HG03095 (cell line): ENCODE results near the gene FDX2.

Source experiments
- ATAC-seq: cut with Tn5 transposase; IDR thresholded peaks from one replicate; pipeline ENCODE4 v1.9.1; 2021; ENCODE audit warnings: moderate library complexity; ENCODE audit not compliant: unreplicated experiment

FDX2 gene

DNA sequence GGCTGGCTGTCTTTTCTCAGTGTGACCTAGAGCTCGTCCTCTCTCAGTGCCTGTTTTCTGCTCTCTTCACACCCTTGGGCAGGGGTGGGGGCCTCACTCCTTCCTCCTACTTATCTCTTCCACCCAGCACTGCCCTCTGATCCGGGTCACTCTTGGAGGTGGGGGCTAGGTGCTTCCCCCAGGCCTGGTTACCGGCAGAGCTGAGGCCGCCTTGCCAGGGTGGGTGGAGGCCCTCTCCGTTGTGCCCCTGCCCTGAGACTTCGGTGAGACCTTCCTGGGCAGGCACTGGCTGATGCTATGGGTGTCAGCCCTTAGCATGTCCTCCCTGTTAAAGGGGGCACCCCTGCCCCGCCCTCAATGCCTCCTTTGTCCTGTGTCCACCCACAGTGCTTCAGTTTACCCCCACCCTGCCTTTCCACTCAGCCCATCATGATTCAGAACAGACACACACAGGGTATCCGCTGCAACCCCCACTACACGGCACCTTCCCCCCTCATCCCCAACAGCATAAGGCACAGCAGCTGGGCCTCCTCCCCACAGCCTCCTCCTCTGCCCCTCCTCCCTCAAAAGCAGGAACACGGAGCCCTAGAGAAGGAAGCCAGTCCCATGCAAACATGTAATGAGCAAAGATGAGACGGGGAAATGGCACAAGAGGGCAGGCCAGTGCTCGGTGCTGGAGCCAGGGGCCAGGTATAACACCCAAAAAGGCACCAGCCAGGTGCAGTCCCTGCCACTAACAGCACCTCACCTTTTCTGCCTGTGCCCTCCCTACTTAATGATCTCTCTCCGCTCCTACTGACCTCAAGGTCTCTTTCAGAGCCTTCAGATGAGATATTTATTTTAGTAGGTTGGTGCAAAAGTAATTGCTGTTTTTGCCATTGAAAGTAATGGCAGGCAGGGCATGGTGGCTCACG is 16.0 kb downstream of the FDX2 start:
- ATAC-seq = no peak

DNA sequence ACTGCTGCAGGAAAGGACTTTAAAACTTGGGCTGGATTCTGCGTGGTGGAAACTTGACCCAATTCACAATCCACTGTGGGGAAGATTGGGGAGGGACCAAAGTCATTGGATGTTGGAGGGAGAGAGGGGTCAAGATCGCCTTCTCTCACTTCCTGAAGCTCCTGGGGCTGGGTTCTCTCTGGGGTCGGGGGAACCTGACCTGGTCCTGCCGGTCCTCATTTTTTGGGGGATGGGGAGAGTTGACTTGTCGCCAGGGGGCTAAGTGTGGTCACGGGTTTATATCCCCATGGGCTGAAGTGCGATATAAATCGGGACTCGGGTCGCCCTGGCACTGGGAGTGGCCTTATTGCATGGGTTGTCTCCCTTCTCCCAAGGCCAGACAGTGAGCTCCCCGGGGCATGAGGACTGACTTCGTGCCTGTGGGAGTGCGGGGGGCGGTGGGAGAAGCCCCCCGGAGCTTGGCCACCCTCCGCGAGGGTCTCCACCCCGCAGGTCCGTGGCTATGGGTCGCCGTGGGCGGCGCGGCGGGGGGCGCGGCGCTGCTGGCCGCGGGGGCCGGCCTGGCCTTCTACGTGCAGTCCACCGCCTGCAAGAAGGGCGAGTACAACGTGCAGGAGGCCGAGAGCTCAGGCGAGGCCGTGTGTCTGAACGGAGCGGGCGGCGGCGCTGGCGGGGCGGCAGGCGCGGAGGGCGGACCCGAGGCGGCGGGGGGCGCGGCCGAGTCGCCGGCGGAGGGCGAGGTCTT is 19.8 kb downstream of the FDX2 start:
- no peak for ATAC-seq

DNA sequence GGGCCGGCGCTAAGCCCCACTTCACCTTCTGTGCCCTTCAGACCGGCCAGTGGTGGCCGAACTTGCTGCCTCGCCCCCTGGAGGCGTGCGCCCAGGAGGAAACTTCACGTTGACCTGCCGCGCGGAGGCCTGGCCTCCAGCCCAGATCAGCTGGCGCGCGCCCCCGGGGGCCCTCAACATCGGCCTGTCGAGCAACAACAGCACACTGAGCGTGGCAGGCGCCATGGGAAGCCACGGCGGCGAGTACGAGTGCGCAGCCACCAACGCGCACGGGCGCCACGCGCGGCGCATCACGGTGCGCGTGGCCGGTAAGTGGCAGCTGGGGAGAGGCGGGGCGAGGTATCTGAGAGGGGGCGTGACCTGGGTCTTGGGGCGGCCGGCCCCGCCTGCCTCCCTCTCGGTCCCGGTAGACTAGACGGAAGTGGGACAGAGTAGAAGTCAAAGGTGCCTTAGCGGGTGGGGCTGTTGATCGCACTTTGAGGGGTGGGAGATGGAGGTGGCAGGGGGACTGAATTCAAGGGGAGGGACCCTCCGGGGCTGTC is 20.4 kb downstream of the FDX2 start:
- no peak for ATAC-seq

DNA sequence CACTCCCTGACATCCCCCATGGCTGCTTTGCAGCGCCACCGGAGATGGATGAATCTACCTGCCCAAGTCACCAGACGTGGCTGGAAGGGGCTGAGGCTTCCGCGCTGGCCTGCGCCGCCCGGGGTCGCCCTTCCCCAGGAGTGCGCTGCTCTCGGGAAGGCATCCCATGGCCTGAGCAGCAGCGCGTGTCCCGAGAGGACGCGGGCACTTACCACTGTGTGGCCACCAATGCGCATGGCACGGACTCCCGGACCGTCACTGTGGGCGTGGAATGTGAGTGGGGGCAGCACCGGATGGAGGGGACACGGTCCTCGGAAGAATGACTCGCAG is 21.5 kb downstream of the FDX2 start:
- ATAC-seq = no peak

DNA sequence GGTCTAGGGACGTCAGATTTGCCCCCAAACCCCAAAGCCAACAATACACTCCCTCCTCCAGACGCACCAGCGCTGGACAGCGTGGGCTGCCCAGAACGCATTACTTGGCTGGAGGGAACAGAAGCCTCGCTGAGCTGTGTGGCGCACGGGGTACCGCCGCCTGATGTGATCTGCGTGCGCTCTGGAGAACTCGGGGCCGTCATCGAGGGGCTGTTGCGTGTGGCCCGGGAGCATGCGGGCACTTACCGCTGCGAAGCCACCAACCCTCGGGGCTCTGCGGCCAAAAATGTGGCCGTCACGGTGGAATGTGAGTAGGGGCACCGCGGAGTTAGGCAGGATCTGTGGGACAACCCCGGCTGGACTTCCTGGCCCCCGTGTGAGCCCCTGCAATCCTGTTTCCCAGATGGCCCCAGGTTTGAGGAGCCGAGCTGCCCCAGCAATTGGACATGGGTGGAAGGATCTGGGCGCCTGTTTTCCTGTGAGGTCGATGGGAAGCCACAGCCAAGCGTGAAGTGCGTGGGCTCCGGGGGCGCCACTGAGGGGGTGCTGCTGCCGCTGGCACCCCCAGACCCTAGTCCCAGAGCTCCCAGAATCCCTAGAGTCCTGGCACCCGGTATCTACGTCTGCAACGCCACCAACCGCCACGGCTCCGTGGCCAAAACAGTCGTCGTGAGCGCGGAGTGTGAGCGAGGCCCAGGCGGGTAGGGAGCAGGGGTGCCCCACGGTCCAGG is 22.0 kb downstream of the FDX2 start:
- ATAC-seq = no peak

DNA sequence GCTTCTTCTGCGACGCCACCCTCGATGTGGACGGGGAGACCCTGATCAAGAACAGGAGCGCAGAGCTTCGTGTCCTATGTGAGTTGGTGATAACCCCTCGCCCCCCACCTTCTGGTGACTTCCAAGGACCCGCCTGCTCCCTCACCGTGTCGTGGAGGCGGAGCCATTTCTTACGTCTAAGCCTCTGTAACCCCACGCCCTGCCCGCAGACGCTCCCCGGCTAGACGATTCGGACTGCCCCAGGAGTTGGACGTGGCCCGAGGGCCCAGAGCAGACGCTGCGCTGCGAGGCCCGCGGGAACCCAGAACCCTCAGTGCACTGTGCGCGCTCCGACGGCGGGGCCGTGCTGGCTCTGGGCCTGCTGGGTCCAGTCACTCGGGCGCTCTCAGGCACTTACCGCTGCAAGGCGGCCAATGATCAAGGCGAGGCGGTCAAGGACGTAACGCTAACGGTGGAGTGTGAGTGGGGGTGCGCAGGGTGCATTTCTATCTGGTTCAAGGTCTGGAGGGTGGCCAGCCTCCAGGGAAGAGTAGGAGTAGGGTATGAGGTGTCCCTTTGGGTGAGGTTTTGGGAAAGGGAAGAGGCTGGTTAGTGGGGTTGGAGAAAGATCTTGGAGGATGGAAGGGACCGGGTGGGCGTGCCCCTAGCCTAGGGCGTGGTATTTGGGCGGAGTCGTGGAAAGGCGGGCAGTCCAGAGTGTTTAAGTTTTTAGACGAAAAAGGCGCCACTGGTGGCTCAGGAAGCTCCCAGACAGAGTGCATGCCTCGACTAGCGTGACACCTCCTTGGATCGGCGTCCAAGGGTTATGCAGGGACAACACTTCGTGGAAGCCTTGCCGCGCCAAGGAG is 22.8 kb downstream of the FDX2 start:
- ATAC-seq = no peak

DNA sequence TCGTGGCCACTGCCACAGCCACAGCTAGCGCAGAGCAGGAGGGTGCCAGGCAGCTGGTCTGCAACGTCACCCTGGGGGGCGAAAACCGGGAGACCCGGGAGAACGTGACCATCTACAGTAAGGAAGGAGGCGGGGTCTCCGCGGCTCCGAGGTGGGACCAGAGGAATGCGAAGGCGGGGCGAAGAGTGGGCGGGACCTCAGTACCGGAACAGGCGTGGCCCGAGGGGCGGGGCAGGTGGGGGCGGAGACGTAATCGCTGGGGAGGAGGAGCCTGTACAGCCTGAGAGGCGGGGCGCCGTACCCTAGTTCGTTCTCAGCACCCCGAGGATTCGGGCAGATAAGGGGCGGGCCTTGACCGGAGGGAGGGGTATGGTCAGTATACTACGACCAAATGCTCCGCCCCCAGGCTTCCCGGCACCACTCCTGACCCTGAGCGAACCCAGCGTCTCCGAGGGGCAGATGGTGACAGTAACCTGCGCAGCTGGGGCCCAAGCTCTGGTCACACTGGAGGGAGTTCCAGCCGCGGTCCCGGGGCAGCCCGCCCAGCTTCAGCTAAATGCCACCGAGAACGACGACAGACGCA is 23.5 kb downstream of the FDX2 start:
- ATAC-seq = peak; percentile 47

DNA sequence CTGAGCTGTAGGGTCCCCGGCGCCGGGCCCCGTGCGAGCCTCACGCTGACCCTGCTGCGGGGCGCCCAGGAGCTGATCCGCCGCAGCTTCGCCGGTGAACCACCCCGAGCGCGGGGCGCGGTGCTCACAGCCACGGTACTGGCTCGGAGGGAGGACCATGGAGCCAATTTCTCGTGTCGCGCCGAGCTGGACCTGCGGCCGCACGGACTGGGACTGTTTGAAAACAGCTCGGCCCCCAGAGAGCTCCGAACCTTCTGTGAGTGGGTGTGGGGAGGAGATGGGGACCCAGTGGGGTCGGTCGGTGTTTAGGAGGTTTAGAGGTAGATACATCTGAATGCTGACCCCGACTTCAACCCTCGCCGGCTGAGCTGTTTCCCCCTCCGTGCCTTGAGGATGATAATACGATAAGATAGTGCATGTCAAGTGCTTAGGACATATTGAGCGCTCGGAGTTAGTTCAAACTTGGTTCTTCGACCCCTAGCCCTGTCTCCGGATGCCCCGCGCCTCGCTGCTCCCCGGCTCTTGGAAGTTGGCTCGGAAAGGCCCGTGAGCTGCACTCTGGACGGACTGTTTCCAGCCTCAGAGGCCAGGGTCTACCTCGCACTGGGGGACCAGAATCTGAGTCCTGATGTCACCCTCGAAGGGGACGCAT is 24.1 kb downstream of the FDX2 start:
- ATAC-seq = no peak

DNA sequence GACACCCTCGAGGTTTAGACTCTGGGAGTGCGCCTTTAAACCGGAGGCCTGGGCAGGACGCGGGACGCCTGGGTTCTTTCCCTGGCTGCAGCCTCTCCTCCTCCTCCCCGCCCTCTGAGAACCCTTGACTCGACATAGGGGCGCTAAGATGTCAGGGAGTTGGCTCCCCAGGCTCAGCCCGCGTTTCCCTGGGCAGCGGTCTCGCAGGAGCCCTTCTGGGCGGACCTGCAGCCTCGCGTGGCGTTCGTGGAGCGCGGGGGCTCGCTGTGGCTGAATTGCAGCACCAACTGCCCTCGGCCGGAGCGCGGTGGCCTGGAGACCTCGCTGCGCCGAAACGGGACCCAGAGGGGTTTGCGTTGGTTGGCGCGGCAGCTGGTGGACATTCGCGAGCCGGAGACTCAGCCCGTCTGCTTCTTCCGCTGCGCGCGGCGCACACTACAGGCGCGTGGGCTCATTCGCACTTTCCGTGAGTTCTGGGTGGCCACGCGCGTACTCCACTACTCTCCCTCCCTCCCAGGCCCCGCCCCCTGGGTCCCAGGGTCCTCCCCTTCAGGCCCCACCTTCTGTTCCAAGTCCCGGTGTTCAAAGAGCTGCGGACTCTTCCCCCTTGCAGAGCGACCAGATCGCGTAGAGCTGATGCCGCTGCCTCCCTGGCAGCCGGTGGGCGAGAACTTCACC is 24.8 kb downstream of the FDX2 start:
- ATAC-seq = no peak

DNA sequence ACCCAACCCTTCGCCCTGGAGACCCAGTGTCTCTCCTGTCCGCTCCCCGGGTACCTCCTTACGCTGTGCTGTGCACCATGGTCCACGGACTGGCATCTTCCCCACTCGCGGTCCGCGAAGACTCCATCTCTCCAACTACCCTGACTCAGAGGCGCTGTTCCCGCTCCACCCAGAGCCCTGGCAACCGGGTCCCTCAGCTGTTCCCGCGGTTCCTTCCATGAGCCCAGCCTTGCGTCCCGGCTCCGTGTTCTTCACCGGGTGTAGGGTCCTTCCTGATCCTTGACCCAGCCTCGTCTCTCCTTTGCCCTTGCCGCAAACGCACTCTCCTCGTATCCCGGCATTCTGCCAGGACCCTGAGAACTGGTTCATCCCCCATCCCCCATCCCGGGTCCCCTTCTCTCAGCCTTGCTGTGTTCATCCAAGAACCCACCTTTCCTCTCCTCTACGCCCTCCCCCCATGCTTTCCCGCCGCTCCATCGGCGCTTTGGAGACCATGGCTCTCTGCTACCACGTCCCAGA is 25.4 kb downstream of the FDX2 start:
- ATAC-seq = no peak

DNA sequence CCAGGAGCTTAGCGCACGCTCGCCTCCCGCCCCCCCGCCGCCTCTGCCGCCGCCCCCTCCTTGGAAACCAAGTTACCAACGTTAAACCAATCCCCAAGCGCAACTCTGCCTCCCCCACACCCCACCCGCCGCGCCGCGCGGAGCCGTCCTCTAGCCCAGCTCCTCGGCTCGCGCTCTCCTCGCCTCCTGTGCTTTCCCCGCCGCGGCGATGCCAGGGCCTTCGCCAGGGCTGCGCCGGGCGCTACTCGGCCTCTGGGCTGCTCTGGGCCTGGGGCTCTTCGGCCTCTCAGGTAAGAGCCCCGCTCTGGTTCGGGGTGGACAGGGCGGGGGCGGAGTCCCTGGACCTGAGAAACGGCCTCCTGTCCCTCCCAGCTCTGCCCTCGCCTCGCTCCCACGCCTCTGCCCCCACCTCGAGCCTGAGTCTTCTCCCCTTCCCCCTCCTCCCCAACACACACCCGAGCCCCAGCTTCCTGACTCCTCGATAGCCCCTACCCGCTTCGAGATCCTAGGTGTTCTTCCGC is 25.9 kb downstream of the FDX2 start, which contains the start of gene ICAM5:
Gene ICAM5 (plus strand): TSS at position 117 of the 521 bp plus-strand sequence. CDS start 92 bp downstream, at position 209.
- ATAC-seq = no peak

DNA sequence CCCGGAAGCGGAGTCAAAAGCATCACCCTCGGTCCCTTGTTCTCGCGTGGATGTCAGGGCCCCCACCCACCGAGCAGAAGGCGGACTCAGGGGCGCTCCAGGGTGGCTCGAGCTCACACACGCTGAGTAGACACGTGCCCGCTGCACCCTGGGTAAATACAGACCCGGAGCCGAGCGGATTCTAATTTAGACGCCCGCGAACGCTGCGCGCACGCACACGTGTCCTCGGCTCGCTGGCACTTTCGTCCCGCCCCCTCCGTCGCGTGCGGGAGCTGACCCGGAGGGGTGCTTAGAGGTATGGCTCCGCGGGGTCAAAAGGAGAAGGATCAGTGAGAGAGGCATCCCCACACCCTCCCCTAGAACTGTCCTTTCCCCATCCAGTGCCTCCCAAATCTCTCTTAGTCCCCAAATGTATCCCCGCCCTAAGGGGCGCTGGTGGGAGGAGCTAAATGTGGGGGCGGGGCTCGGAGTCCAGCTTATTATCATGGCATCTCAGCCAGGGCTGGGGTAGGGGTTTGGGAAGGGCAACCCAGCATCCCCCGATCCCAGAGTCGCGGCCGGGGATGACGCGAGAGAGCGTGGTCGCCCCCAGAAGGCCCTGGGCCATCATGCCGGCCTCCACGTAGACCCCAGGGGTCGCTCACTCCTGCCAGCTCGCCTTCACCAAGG is 26.5 kb downstream of the FDX2 start:
- no peak for ATAC-seq

DNA sequence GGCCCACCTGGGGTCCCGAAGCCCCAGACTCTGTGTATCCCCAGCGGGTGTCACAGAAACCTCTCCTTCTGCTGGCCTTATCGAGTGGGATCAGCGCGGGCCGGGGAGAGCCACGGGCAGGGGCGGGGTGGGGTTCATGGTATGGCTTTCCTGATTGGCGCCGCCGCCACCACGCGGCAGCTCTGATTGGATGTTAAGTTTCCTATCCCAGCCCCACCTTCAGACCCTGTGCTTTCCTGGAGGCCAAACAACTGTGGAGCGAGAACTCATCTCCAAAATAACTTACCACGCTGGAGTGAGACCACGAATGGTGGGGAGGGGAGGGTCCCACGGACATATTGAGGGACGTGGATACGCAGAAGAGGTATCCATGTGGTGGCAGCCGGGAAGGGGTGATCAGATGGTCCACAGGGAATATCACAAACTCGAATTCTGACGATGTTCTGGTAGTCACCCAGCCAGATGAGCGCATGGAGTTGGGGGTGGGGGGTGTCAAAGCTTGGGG is 27.1 kb downstream of the FDX2 start:
- no peak for ATAC-seq

DNA sequence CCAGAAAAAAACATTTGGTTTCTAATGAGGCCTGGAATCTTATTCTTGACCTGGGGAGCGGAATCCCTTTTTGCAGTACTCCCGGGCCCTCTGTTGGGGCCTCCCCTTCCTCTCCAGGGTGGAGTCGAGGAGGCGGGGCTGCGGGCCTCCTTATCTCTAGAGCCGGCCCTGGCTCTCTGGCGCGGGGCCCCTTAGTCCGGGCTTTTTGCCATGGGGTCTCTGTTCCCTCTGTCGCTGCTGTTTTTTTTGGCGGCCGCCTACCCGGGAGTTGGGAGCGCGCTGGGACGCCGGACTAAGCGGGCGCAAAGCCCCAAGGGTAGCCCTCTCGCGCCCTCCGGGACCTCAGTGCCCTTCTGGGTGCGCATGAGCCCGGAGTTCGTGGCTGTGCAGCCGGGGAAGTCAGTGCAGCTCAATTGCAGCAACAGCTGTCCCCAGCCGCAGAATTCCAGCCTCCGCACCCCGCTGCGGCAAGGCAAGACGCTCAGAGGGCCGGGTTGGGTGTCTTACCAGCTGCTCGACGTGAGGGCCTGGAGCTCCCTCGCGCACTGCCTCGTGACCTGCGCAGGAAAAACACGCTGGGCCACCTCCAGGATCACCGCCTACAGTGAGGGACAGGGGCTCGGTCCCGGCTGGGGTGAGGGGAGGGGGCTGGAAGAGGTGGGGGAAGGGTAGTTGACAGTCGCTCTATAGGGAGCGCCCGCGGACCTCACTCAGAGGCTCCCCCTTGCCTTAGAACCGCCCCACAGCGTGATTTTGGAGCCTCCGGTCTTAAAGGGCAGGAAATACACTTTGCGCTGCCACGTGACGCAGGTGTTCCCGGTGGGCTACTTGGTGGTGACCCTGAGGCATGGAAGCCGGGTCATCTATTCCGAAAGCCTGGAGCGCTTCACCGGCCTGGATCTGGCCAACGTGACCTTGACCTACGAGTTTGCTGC is 28.7 kb downstream of the FDX2 start, which contains the start of gene ICAM4:
Gene ICAM4 (plus strand): TSS at position 153 of the 935 bp plus-strand sequence. CDS start 58 bp downstream, at position 211.
- ATAC-seq = no peak

DNA sequence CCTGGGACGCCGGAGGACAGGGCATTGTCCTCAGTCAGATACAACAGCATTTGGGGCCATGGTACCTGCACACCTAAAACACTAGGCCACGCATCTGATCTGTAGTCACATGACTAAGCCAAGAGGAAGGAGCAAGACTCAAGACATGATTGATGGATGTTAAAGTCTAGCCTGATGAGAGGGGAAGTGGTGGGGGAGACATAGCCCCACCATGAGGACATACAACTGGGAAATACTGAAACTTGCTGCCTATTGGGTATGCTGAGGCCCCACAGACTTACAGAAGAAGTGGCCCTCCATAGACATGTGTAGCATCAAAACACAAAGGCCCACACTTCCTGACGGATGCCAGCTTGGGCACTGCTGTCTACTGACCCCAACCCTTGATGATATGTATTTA is 30.4 kb downstream of the FDX2 start:
- ATAC-seq = no peak

DNA sequence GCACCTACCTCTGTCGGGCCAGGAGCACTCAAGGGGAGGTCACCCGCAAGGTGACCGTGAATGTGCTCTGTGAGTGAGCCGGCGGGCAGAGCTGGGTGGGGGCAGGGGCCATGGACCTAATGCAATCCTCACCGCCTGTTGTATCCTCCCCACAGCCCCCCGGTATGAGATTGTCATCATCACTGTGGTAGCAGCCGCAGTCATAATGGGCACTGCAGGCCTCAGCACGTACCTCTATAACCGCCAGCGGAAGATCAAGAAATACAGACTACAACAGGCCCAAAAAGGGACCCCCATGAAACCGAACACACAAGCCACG is 30.9 kb downstream of the FDX2 start:
- ATAC-seq = no peak
